Measurements from ENCODE around the gene CPAMD8.
"Not testable (repeated sequence)": the region's sequence is repeated elsewhere in the genome, so short reads cannot be mapped to it uniquely, and the experiment has no call there.

CPAMD8 gene

GRCh38 chr19:17001603-17002183, 24.9 kb downstream of the CPAMD8 start:
- peak; percentile 8 to 62 for DNase-seq (ENCODE audit: low read depth in 2 of 2, low spot score in 1 of 2)

- DNase-seq (ENCODE audit: low read depth in 2 of 2, low spot score in 1 of 2) = no peak
Observed at GRCh38 chr19:16998635-16999194, 27.9 kb downstream of the CPAMD8 start.

GRCh38 chr19:16996838-16997490, 29.6 kb downstream of the CPAMD8 start:
- DNase-seq (ENCODE audit: low read depth in 2 of 2, low spot score in 1 of 2) = not testable (repeated sequence)

GRCh38 chr19:16988661-16989060, 37.9 kb downstream of the CPAMD8 start:
- DNase-seq (ENCODE audit: low read depth in 2 of 2, low spot score in 1 of 2) = no peak

- no peak for DNase-seq (ENCODE audit: low read depth in 2 of 2, low spot score in 1 of 2)
Observed at GRCh38 chr19:16985403-16985802, 41.2 kb downstream of the CPAMD8 start.

GRCh38 chr19:16982586-16982985, 44.0 kb downstream of the CPAMD8 start:
- DNase-seq (ENCODE audit: low read depth in 2 of 2, low spot score in 1 of 2) = not testable (repeated sequence)

GRCh38 chr19:16978839-16979802, 47.5 kb downstream of the CPAMD8 start:
- DNase-seq (ENCODE audit: low read depth in 2 of 2, low spot score in 1 of 2) = no peak

GRCh38 chr19:16978156-16978555, 48.5 kb downstream of the CPAMD8 start:
- no peak for DNase-seq (ENCODE audit: low read depth in 2 of 2, low spot score in 1 of 2)

GRCh38 chr19:16977306-16977705, 49.3 kb downstream of the CPAMD8 start:
- DNase-seq (ENCODE audit: low read depth in 2 of 2, low spot score in 1 of 2) = no peak

GRCh38 chr19:16976446-16976845, 50.2 kb downstream of the CPAMD8 start:
- DNase-seq (ENCODE audit: low read depth in 2 of 2, low spot score in 1 of 2) = no peak

GRCh38 chr19:16970821-16971220, 55.8 kb downstream of the CPAMD8 start:
- DNase-seq (ENCODE audit: low read depth in 2 of 2, low spot score in 1 of 2) = no peak

GRCh38 chr19:16969135-16969534, 57.5 kb downstream of the CPAMD8 start:
- no peak for DNase-seq (ENCODE audit: low read depth in 2 of 2, low spot score in 1 of 2)

- DNase-seq (ENCODE audit: low read depth in 2 of 2, low spot score in 1 of 2) = not testable (repeated sequence)
Observed at GRCh38 chr19:16960996-16961822, 65.4 kb downstream of the CPAMD8 start.

- not testable (repeated sequence) for DNase-seq (ENCODE audit: low read depth in 2 of 2, low spot score in 1 of 2)
Observed at GRCh38 chr19:16958277-16958676, 68.3 kb downstream of the CPAMD8 start.

- no peak for DNase-seq (ENCODE audit: low read depth in 2 of 2, low spot score in 1 of 2)
Observed at GRCh38 chr19:16957855-16958254, 68.8 kb downstream of the CPAMD8 start.

GRCh38 chr19:16957151-16957701, 69.4 kb downstream of the CPAMD8 start:
- DNase-seq (ENCODE audit: low read depth in 2 of 2, low spot score in 1 of 2) = no peak

- no peak for DNase-seq (ENCODE audit: low read depth in 2 of 2, low spot score in 1 of 2)
Observed at GRCh38 chr19:16955161-16955560, 71.4 kb downstream of the CPAMD8 start.

- DNase-seq (ENCODE audit: low read depth in 2 of 2, low spot score in 1 of 2) = no peak
Observed at GRCh38 chr19:16952046-16952445, 74.6 kb downstream of the CPAMD8 start.

GRCh38 chr19:16951529-16951928, 75.1 kb downstream of the CPAMD8 start:
- DNase-seq (ENCODE audit: low read depth in 2 of 2, low spot score in 1 of 2) = no peak

GRCh38 chr19:16949496-16950023, 77.0 kb downstream of the CPAMD8 start:
- DNase-seq (ENCODE audit: low read depth in 2 of 2, low spot score in 1 of 2) = no peak
